OCI-LY3 (cell line): Measurements from ENCODE around the gene CTDSPL2.

Experiments used
- H2AFZ ChIP-seq: fragments of 200-600, 300-600 bp; shearing (Covaris generic); 2 replicates; pipeline ENCODE4 v1.6.0; 2014; ENCODE audit warnings: antibody characterized with exemption, low read depth, low read length
- H3K27ac ChIP-seq: fragments of 200-600, 300-600 bp; sonication (generic); 2 replicates; pipeline ENCODE4 v1.5.1; 2014; ENCODE audit warnings: mild to moderate bottlenecking, low read length, moderate library complexity, mixed read lengths
- H3K27me3 ChIP-seq: fragments of 200-600, 300-600 bp; sonication (generic); 2 replicates; pipeline ENCODE4 v1.6.1; 2014; ENCODE audit warnings: low read depth, low read length, mixed read lengths
- H3K36me3 ChIP-seq: fragments of 200-600, 300-600 bp; sonication (generic); replicated peaks from 2 replicates; pipeline ENCODE3; 2014; ENCODE audit warnings: low read depth, low read length, mixed read lengths
- H3K4me1 ChIP-seq: fragments of 300-600, 200-600 bp; sonication (generic); 2 replicates; pipeline ENCODE4 v1.6.1; 2014; ENCODE audit warnings: low read length, mixed read lengths
- H3K4me2 ChIP-seq: fragments of 200-600, 300-600 bp; sonication (generic); 2 replicates; pipeline ENCODE4 v1.6.1; 2014; ENCODE audit warnings: low read length, mixed read lengths
- H3K4me3 ChIP-seq: fragments of 300-600, 200-600 bp; sonication (generic); 2 replicates; pipeline ENCODE4 v1.5.1; 2014; ENCODE audit warnings: antibody characterized with exemption, mild to moderate bottlenecking, low read length, moderate library complexity
- H3K79me2 ChIP-seq: fragments of 300-600, 200-600 bp; shearing (Covaris generic); 2 replicates; pipeline ENCODE4 v1.6.1; 2014; ENCODE audit warnings: mild to moderate bottlenecking, low read length, mixed read lengths
- H3K9ac ChIP-seq: fragments of 300-600, 200-600 bp; shearing (Covaris generic); 2 replicates; pipeline ENCODE4 v1.6.0; 2014; ENCODE audit warnings: mild to moderate bottlenecking, low read length, moderate library complexity
- H3K9me3 ChIP-seq: fragments of 200-600, 300-600 bp; shearing (Covaris generic); 2 replicates; pipeline ENCODE4 v1.6.1; 2014; ENCODE audit warnings: low read length, mixed read lengths; ENCODE audit not compliant: insufficient read depth
- H4K20me1 ChIP-seq: fragments of 200-600, 300-600 bp; sonication (generic); 2 replicates; pipeline ENCODE4 v1.6.1; 2016; ENCODE audit warnings: low read length, mixed read lengths; ENCODE audit not compliant: insufficient read depth
- CTCF ChIP-seq: fragments of 200-600, 300-600 bp; sonication (generic); IDR thresholded peaks from 2 replicates; pipeline ENCODE4 v1.5.1; 2014; ENCODE audit warnings: antibody characterized with exemption, low read length, low read depth
- EZH2phosphoT487 ChIP-seq: fragments of 200-600 bp; shearing (Covaris generic); IDR thresholded peaks from 2 replicates; pipeline ENCODE4 v1.6.1; 2018; ENCODE audit warnings: antibody characterized with exemption, mixed run types, low read depth

CTDSPL2 gene

GRCh38 chr15:44535092-44535491, 107.7 kb downstream of the CTDSPL2 start:
- Histone ChIP-seq H3K9ac (no peak overlapping the region), H3K79me2 (peaks cover 29% of the 10 kb centered on the region)

GRCh38 chr15:44535523-44536301, 108.3 kb downstream of the CTDSPL2 start:
- Histone ChIP-seq H3K9ac (peak overlapping the region; percentile 81), H3K4me1 (peaks cover 10% of the 10 kb centered on the region), H3K27ac (peak overlapping the region; percentile 51; the same call in 1 of the 2 replicates), H3K27me3 (no peaks in the 10 kb centered on the region), H3K4me2 (peak overlapping the region; percentile 76), H3K79me2 (peaks cover 35% of the 10 kb centered on the region), H4K20me1 (0 out of 2 replicates have a peak, but pooled peaks cover 2% of the 10 kb centered on the region), H2AFZ (peak overlapping the region; percentile 84; the same call in 1 of the 2 replicates), H3K9me3 (no peaks in the 10 kb centered on the region), H3K4me3 (peak overlapping the region; percentile 89), H3K36me3 (peaks cover 8% of the 10 kb centered on the region)
- TF ChIP-seq CTCF (no peak), EZH2phosphoT487 (no peak)

More at GRCh38 chr15:44535092-44535491, 107.7 kb downstream of the CTDSPL2 start:
- Histone ChIP-seq H3K4me3 (no peak overlapping the region), H3K9me3 (no peaks in the 10 kb centered on the region), H3K4me2 (no peak overlapping the region), H3K27me3 (no peaks in the 10 kb centered on the region), H3K4me1 (peaks cover 10% of the 10 kb centered on the region), H4K20me1 (no peaks in the 10 kb centered on the region), H2AFZ (no peak overlapping the region), H3K27ac (no peak overlapping the region), H3K36me3 (peaks cover 5% of the 10 kb centered on the region)
- TF ChIP-seq CTCF (no peak), EZH2phosphoT487 (no peak)

- peak overlapping the region; percentile 51 for H3K27ac ChIP-seq
- H3K9me3 ChIP-seq = no peaks in the 10 kb centered on the region
- peaks cover 15% of the 10 kb centered on the region for H3K36me3 ChIP-seq
- TF ChIP-seq CTCF (peak; percentile 33; the same call in 1 of the 2 replicates), EZH2phosphoT487 (no peak)
- peak overlapping the region; percentile 84; the same call in 1 of the 2 replicates for H2AFZ ChIP-seq
- H3K27me3 ChIP-seq = no peaks in the 10 kb centered on the region
- peaks cover 42% of the 10 kb centered on the region for H3K79me2 ChIP-seq
- peak overlapping the region; percentile 81 for H3K9ac ChIP-seq
- H3K4me3 ChIP-seq = peak overlapping the region; percentile 89
- peaks cover 10% of the 10 kb centered on the region for H3K4me1 ChIP-seq
- H3K4me2 ChIP-seq = peak overlapping the region; percentile 76
- 0 out of 2 replicates have a peak, but pooled peaks cover 9% of the 10 kb centered on the region for H4K20me1 ChIP-seq
Measured at GRCh38 chr15:44536302-44536961, 109.0 kb downstream of the CTDSPL2 start.
